IgD-negative memory B cell (primary cell): ENCODE measurements around the gene WDR70. TPM values are rescaled to one million over a fixed set of nuclear protein-coding genes. Genes with fewer than 3 reads are reported as not detected.
A peak's percentile ranks its signal among the peaks of the same experiment; 100 is the strongest.
"Not testable (repeated sequence)": the region's sequence is repeated elsewhere in the genome, so short reads cannot be mapped to it uniquely, and the experiment has no call there.

ENCODE experiments used
- H3K27ac Mint-ChIP-seq, 3 donors: one replicate each; pipeline ENCODE4 v1.8.0; 2020 to 2022; ENCODE audit warnings: mild to moderate bottlenecking in 3 of 3, mixed read lengths in 3 of 3, moderate library complexity in 1 of 3
- H3K27me3 Mint-ChIP-seq: one replicate; pipeline ENCODE4 v1.8.0; 2021; ENCODE audit warnings: mixed read lengths
- H3K36me3 Mint-ChIP-seq: one replicate; pipeline ENCODE4 v1.8.0; 2020; ENCODE audit warnings: mild to moderate bottlenecking, mixed read lengths
- H3K4me1 Mint-ChIP-seq, 3 donors: one replicate each; pipeline ENCODE4 v1.8.0; 2020 to 2022; ENCODE audit warnings: mixed read lengths in 3 of 3, mild to moderate bottlenecking in 1 of 3
- H3K4me3 Mint-ChIP-seq, 4 donors: one replicate each; pipeline ENCODE4 v1.8.0; 2020 to 2022; ENCODE audit warnings: mild to moderate bottlenecking in 4 of 4, mixed read lengths in 4 of 4, moderate library complexity in 3 of 4
- H3K9me3 Mint-ChIP-seq, 3 donors: one replicate each; pipeline ENCODE4 v1.8.0; 2020 to 2021; ENCODE audit warnings: mixed read lengths in 3 of 3, mild to moderate bottlenecking in 1 of 3
- polyA plus RNA-seq: library from polyadenylated mRNA; unstranded; fragments of 300-500 nt; fragmentation: Illumina TruSeq; gene quantifications from one replicate; pipeline ENCODE4 v1.2.3, GENCODE V29; 2021

Gene WDR70
- polyA plus RNA-seq, 1 donor from 2014 or later, result 21.6 TPM

DNA sequence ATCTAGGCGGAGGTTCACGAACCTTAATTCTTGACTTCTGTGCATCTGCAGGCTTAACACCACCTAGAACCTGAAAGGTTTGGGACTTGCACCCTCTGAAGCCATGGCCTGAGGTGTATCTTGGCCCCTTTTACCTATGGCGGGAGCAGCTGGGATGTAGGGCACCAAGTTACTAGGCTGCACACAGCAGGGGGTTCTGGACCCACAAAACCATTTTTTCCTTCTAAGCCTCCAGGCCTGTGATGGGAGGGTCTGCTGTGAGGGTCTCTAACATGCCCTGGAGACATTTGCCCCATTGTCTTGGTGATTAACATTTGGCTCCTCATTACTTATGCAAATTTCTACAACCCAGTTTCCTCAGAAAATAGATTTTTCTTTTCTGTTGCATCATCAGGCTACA lies 102.3 kb downstream of the WDR70 start:
- H3K27me3 Mint-ChIP-seq, H3K4me1 Mint-ChIP-seq, H3K9me3 Mint-ChIP-seq, H3K4me3 Mint-ChIP-seq, H3K27ac Mint-ChIP-seq: not testable (repeated sequence)
- peaks cover 26% of the 10 kb centered on the region for H3K36me3 Mint-ChIP-seq

DNA sequence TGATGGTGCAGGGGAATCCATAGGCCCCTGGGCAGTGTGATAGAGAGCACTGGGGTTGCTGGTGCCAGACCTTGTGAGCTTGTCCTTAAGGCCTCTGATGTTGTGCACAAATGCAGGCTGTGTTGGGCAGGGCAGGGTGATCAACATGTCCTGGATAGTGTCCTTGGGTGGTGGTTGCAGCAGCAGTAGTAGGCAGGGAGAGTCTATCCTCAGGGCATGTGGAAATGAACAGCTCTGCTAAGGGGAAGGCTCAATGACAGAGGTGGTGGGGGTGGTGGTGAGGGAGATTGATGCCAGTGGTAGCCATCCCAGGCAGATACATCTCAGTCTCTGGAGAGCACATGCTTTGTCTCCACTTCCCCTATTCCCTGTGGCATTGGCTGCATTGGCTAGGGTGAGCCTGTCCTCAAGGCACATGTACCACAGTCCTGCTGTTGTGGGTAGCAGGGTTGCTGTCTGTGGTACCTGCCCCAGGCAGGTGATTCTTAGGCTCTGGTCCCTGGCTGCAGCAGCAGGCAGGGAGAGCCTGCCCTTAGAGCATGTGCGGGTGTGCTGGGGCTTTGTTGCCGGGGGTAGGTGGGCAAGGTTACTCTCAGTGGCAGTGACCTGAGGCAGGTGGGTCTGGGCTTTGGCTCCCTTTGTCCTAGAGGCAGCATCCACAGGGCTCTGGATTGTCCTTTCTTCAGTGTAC lies 111.1 kb downstream of the WDR70 start:
- H3K4me3 Mint-ChIP-seq, result no peak overlapping the region
- H3K27me3 Mint-ChIP-seq, result no peaks in the 10 kb centered on the region
- H3K4me1 Mint-ChIP-seq, result peaks cover 0 to 2% (median 0%) of the 10 kb centered on the region in 3 donors
- peaks cover 11% of the 10 kb centered on the region for H3K36me3 Mint-ChIP-seq
- no peak overlapping the region for H3K27ac Mint-ChIP-seq
- H3K9me3 Mint-ChIP-seq, result peaks cover 4 to 7% (median 6%) of the 10 kb centered on the region in 3 donors

DNA sequence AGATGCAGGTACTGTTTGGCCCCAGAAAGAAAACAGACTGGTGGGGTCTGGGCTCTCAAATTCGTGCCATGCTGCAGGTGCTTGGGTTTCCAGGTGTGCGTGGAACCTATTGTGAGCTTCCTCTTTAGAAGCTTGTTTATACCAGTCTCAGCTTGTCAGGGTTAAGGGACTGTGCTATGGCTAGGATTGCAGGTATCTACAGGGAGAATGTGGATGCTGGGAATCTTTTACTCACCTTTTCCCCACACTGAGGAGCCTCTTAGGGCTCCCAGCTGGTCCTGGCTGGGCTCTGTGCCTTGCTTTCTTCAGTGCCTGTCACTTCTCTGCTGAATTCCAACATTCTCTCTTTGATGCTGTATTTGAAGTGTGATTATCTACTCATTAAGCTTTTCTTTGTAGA lies 111.8 kb downstream of the WDR70 start:
- Mint-ChIP-seq H3K4me1 (peaks cover 0 to 2% (median 0%) of the 10 kb centered on the region in 3 donors), H3K27ac (no peak overlapping the region), H3K36me3 (peaks cover 14% of the 10 kb centered on the region), H3K4me3 (no peak overlapping the region), H3K27me3 (no peaks in the 10 kb centered on the region), H3K9me3 (peaks cover 4 to 7% (median 7%) of the 10 kb centered on the region in 3 donors)

DNA sequence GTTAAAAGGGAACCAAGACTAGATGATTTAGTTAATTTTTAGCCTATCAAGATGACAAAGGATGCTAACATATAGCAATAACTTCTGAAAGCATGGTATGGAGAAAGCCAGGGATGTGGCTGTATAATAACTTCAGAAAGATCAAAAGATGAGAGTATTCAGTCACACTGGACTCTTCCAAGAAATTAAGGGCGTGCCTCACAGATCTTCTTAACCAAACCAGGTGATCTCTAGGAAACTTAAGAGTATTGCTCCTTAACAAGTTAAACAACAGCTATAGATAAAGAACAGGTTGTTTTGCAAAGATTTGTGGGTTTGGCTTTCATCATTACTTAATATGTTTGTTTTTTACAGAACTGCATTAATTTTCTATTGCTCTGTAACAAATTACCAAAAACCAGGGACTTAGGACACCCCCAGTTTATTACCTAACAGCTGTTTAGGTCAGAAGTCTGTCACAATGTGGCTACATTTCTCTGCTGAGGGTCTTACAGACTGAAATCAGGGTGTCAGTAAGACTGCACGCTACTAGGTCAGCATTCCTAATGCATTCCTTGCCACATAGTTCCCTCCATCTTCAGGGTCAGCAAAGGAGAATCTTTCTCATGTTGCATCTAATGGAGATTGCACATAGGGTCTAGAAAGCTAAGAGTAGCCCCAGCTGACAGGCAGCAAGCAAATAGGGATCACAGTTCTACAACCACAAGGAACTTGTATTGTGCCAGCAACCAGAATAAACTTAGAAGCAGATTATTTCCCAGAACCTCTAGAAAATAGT lies 113.8 kb downstream of the WDR70 start:
- Mint-ChIP-seq H3K36me3 (peaks cover 12% of the 10 kb centered on the region), H3K27me3 (no peaks in the 10 kb centered on the region), H3K4me1 (peaks cover 0 to 2% (median under 1%) of the 10 kb centered on the region in 3 donors), H3K27ac (no peak overlapping the region), H3K9me3 (peaks cover under 1 to 9% (median 4%) of the 10 kb centered on the region in 3 donors), H3K4me3 (no peak overlapping the region)

DNA sequence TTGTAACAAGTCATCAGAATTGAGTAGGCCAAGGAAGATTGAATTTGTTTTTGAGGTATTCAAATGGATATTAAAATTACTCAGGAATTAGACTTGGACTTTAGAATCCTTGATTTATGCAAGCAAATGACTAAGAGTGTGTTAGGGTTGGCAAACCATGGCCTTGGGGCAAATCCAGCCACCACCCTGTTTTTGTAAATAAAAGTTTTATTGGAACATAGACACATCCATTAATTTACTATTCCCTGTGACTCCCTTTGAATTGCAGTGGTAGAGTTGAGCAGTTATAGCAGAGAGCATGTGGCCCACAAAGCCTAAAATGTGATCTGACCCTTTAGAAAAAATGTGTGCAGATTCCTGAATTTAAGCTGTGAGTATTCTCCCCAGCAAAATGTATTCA lies 115.6 kb downstream of the WDR70 start:
- Mint-ChIP-seq H3K36me3 (peaks cover 14% of the 10 kb centered on the region), H3K27me3 (no peaks in the 10 kb centered on the region), H3K4me3 (no peak overlapping the region), H3K9me3 (peaks cover 0 to 5% (median 0%) of the 10 kb centered on the region in 3 donors), H3K27ac (no peak overlapping the region), H3K4me1 (peaks cover 0 to 5% (median 2%) of the 10 kb centered on the region in 3 donors)

DNA sequence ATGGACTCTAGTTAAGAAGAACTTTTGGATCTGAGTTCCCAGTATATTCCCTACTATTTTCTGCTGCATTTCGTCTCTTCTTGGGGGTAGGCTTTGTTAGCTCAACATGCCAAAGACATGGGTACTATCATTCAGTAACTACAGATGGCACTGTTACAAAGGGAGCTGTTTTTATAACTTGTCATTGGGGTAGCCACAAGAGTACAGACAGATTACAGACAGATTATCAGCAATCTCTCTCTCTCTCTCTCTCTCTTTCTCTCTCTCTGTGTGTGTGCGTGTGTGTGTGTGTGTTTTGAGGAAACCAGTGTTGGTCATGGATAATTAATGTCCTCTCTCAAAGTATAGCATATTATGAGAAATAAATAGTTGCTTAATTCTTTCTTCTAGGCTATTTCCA lies 116.1 kb downstream of the WDR70 start:
- H3K27ac Mint-ChIP-seq, result no peak overlapping the region
- peaks cover 0 to 5% (median 0%) of the 10 kb centered on the region in 3 donors for H3K9me3 Mint-ChIP-seq
- H3K27me3 Mint-ChIP-seq, result no peaks in the 10 kb centered on the region
- H3K4me3 Mint-ChIP-seq, result no peak overlapping the region
- H3K36me3 Mint-ChIP-seq, result peaks cover 17% of the 10 kb centered on the region
- H3K4me1 Mint-ChIP-seq, result peaks cover 0 to 5% (median 2%) of the 10 kb centered on the region in 3 donors

DNA sequence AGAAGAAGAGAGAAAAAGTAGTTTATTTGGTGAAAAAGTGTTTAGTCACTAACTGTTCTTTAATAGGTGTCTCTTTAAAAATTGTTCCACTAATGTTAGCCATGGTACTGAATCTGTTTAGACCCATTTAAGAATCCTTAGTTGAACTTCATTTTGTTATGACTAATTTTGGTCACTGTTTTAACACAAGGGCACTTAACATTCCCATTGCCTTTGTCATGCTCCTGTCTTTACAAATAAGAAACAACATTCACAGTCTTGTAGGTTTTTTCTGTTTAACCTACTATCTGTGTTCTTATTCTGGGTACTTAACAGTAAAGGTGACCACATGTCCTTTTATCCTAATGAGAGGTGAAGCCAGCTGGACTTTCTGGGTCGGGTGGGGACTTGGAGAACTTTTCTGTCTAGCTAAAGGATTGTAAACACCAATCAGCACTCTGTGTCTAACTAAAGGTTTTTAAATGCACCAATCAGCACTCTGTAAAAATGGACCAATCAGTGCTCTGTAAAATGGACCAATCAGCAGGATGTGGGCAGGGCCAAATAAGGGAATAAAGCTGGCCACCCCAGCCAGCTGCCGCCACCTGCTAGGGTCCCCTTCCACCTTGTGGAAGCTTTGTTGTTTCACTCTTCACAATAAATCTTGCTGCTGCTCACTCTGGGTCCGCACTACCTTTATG lies 116.7 kb downstream of the WDR70 start:
- Mint-ChIP-seq H3K27ac (no peak overlapping the region), H3K9me3 (peaks cover 0 to 8% (median 0%) of the 10 kb centered on the region in 3 donors), H3K4me1 (peaks cover 0 to 5% (median 2%) of the 10 kb centered on the region in 3 donors), H3K36me3 (peaks cover 20% of the 10 kb centered on the region), H3K4me3 (no peak overlapping the region), H3K27me3 (no peaks in the 10 kb centered on the region)

DNA sequence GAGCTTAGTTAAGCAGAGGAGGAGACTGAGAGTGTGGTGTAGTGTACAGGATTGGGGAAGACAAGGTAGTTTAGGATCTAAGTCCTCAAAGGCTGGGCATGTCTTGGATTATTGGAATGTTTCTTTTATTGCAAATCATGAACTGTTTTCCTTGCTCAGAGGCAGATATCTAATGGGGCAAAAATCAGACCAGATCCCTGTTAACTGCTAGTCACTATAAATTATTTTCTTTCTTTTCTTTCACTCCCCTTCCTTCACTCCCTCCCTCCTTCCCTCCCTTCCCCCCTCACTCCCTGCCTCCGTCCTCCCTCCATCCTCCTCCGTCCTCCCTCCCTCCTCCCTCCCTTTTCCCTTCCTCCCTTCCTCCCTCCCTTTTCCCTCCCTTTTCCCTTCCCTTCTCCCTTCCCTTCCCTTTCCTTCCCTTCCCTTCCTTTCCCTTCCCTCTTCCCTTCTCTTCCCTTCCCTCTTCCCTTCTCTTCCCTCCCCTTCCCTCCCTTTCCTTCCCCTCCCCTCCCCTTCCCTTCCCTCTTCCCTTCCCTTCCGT lies 117.9 kb downstream of the WDR70 start:
- H3K36me3 Mint-ChIP-seq, result peaks cover 28% of the 10 kb centered on the region
- no peaks in the 10 kb centered on the region for H3K27me3 Mint-ChIP-seq
- H3K27ac Mint-ChIP-seq, result peak overlapping the region in 1 of 3 donors; percentile 4
- H3K9me3 Mint-ChIP-seq, result peaks cover 0 to 8% (median 2%) of the 10 kb centered on the region in 3 donors
- H3K4me3 Mint-ChIP-seq, result no peak overlapping the region
- peaks cover 2 to 5% (median 2%) of the 10 kb centered on the region in 3 donors for H3K4me1 Mint-ChIP-seq

DNA sequence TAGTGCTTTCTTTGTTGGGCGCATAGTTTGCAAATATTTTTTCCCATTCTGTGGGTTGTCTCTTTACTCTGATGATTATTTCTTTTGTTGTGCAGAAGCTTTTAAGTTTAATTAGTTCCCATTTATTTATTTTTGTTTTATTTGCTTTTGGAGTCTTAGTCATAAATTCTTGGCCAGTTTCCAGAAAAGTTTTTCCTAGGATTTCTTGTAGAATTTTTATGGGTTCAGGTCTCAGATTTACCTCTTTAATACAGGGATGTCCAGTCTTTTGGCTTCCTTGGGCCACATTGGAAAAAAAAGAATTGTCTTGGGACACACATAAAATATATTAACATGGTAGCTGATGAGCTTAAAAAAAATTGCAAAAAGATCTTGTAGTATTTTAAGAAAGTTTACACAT lies 122.0 kb downstream of the WDR70 start:
- Mint-ChIP-seq H3K27me3 (no peaks in the 10 kb centered on the region), H3K36me3 (peaks cover 37% of the 10 kb centered on the region), H3K27ac (no peak overlapping the region), H3K4me1 (peaks cover 0 to 6% (median 5%) of the 10 kb centered on the region in 3 donors), H3K4me3 (no peak overlapping the region), H3K9me3 (peaks cover 0 to 5% (median 4%) of the 10 kb centered on the region in 3 donors)

DNA sequence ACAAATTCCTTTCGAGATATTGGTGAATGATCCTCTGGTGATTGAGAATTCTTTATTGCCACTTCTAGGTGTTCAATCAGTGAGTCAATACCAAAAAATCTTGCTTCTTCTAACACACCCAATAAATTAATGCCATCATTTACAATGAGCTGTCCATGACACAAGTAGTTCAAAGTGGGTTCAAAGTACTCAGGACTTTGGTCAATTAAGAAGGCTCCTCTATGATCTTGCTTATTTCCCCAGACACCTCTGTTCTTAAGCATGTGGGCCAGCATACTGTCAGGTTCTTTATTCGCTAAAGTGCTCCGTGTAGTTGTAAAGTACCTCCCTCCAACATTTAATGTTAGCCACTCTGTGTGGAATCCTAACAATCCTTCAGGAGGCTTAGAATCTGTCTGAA lies 127.1 kb downstream of the WDR70 start:
- no peaks in the 10 kb centered on the region for H3K27me3 Mint-ChIP-seq
- H3K27ac Mint-ChIP-seq, result no peak overlapping the region
- H3K9me3 Mint-ChIP-seq, result peaks cover 1 to 7% (median 4%) of the 10 kb centered on the region in 3 donors
- H3K4me1 Mint-ChIP-seq, result peaks cover 5 to 9% (median 6%) of the 10 kb centered on the region in 3 donors
- no peak overlapping the region for H3K4me3 Mint-ChIP-seq
- H3K36me3 Mint-ChIP-seq, result peaks cover 32% of the 10 kb centered on the region

DNA sequence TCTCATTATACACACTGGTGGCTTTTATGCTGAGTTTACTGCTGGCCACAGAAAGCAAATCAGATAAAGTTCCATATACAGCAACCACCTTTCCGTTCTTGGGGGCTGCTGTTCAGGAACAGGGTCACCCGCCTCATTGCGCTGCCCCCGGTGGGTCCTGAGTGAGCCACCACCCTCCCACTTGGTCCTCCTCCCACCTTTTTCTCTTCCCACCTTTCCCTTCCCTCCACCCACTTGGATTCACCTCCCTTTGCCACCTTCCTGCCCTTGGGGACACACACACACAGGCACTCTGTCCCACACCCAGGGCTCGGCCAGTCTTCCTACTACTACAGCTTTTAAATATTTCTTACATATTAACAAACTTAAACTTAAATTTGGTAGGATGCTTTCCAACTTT lies 127.6 kb downstream of the WDR70 start:
- H3K4me3 Mint-ChIP-seq, result no peak overlapping the region
- peaks cover 5 to 9% (median 6%) of the 10 kb centered on the region in 3 donors for H3K4me1 Mint-ChIP-seq
- no peaks in the 10 kb centered on the region for H3K27me3 Mint-ChIP-seq
- H3K27ac Mint-ChIP-seq, result no peak overlapping the region
- H3K9me3 Mint-ChIP-seq, result peaks cover 1 to 7% (median 4%) of the 10 kb centered on the region in 3 donors
- H3K36me3 Mint-ChIP-seq, result peaks cover 30% of the 10 kb centered on the region

DNA sequence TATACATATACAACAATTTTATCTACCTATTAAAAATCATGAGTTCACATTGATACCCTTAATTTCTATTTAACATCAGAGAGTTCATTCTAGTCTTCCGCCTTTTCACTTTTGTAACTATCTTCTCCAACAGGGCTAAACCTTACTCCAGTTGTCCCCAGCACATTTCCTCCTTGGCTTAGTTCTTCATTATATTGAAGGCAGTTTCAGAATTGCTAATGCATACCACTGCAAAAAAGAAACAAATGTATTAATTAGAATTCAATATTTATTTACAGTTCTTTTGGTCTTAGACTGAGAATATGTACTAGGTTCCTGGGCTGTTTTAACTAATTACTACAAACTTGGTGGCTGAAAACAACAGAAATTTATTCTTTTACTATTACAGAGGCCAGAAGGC lies 132.5 kb downstream of the WDR70 start:
- peaks cover 0 to 7% (median 0%) of the 10 kb centered on the region in 3 donors for H3K9me3 Mint-ChIP-seq
- H3K4me3 Mint-ChIP-seq, result no peak overlapping the region
- H3K27ac Mint-ChIP-seq, result no peak overlapping the region
- H3K36me3 Mint-ChIP-seq, result peaks cover 10% of the 10 kb centered on the region
- H3K4me1 Mint-ChIP-seq, result peaks cover 0 to 6% (median 6%) of the 10 kb centered on the region in 3 donors
- no peaks in the 10 kb centered on the region for H3K27me3 Mint-ChIP-seq

DNA sequence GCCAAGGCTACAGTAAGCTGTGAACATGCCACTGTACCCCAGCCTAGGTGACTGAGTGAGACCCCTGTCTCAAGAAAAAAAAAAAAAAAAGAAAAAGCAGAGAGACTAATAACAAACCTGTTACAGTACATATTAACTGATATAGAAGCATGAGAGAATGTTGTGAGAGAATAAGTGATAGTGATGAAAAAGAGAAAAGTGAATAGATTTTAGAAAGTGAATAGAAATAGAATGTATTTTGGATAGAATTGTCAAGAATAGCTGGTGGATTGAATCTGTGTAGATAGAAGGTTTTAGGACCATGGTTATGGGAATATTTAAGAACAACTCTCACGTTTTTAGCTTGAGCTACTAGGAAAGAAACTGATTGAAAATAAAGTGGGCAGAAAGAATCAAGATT lies 135.8 kb downstream of the WDR70 start:
- peaks cover 0 to 1% (median 0%) of the 10 kb centered on the region in 3 donors for H3K4me1 Mint-ChIP-seq
- H3K4me3 Mint-ChIP-seq, result no peak overlapping the region
- H3K27me3 Mint-ChIP-seq, result no peaks in the 10 kb centered on the region
- H3K27ac Mint-ChIP-seq, result peak overlapping the region in 1 of 3 donors; percentile 10
- H3K36me3 Mint-ChIP-seq, result peaks cover 8% of the 10 kb centered on the region
- H3K9me3 Mint-ChIP-seq, result peaks cover 0 to 2% (median 0%) of the 10 kb centered on the region in 3 donors

DNA sequence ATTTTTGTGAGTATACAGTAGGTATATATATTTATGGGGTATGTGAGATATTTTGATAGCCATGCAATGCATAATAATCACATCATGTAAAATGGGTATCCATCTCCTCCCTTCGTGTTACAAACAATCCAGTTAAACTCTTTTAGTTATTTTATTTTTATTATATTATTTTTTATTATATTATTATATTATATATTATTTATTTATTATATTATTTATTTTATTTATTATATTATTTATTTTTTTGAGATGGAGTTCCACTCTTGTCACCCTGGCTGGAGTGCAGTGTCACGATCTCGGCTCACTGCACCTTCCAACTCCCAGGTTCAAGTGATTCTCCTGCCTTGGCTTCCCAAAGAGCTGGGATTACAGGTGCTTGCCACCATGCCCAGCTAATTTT lies 138.6 kb downstream of the WDR70 start:
- Mint-ChIP-seq H3K27me3 (no peaks in the 10 kb centered on the region), H3K9me3 (peaks cover 0 to 2% (median 2%) of the 10 kb centered on the region in 3 donors), H3K4me3 (no peak overlapping the region), H3K27ac (no peak overlapping the region), H3K4me1 (no peaks in the 10 kb centered on the region), H3K36me3 (peaks cover 5% of the 10 kb centered on the region)

DNA sequence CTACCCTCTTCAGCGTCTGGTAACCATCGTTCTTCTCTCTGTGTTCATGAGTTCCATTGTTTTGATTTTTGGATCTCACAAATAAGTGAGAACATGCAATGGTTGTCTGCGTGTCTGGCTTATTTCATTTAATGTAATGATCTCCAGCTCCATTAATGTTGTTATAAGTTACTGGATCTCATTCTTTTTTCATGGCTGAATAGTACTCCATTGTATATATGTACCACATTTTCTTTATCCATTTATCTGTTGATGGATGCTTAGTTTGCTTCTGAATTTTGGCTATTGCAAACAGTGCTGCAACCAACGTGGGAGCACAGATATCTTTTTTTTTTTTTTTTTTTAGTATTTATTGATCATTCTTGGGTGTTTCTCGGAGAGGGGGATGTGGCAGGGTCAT lies 139.2 kb downstream of the WDR70 start:
- H3K4me3 Mint-ChIP-seq, result peak overlapping the region in 1 of 4 donors; percentile 44
- H3K9me3 Mint-ChIP-seq, H3K4me1 Mint-ChIP-seq, H3K27me3 Mint-ChIP-seq, H3K36me3 Mint-ChIP-seq, H3K27ac Mint-ChIP-seq: not testable (repeated sequence)
